Endothelial cell of umbilical vein (primary cell): Measurements from ENCODE around the gene MRAS.

Experiments used
- CTCF ChIP-seq, 2 donors: IDR thresholded peaks; 1 replicate in 1 of 2; 2 replicates in 1 of 2; pipeline ENCODE4 v1.5.1; 2011; ENCODE audit warnings: low read length in 2 of 2, mild to moderate bottlenecking in 2 of 2, moderate library complexity in 2 of 2, control low read depth in 1 of 2, inconsistent platforms in 1 of 2, low read depth in 1 of 2; ENCODE audit not compliant: insufficient read depth in 1 of 2; ENCODE audit errors: extremely low read depth in 1 of 2
- JUN ChIP-seq: IDR thresholded peaks from 2 replicates; pipeline ENCODE4 v1.6.1; 2011; ENCODE audit warnings: borderline replicate concordance, low read depth; ENCODE audit not compliant: insufficient read length, insufficient read depth
- MYC ChIP-seq: IDR thresholded peaks from one replicate; pipeline ENCODE4 v1.6.1; 2011; ENCODE audit warnings: mild to moderate bottlenecking, low read depth, low read length
- POLR2A ChIP-seq: IDR thresholded peaks from 2 replicates; pipeline ENCODE4 v1.6.1; 2012; ENCODE audit warnings: low read depth, mild to moderate bottlenecking, control low read depth, low read length
- POLR2AphosphoS5 ChIP-seq: IDR thresholded peaks from 2 replicates; pipeline ENCODE4 v1.6.1; 2012; ENCODE audit warnings: low read depth, mild to moderate bottlenecking, control low read depth, low read length, moderate library complexity; ENCODE audit not compliant: insufficient read depth

- no peak for TF ChIP-seq CTCF (IDR thresholded peaks at IDR 0.05; ENCODE audit: extremely low read depth in 1 of 2, insufficient read depth in 1 of 2, low read depth in 1 of 2, low read length in 2 of 2)
- no peak for TF ChIP-seq POLR2A
- no peak for TF ChIP-seq MYC
- TF ChIP-seq JUN: no peak
- no peak for TF ChIP-seq POLR2AphosphoS5
Measured at GRCh38 chr3:138381413-138381901, 33.1 kb downstream of the MRAS start.
